Fibroblast of lung (primary cell): ENCODE data around the gene GGT7. TPM values are rescaled to one million over a fixed set of nuclear protein-coding genes. Genes with fewer than 3 reads are reported as not detected.

Source experiments
- DNase-seq, 2 donors: peaks; one replicate each; pipeline versions ENCODE4 v3.0.0 to v3.0.0-alpha.2; 2010; ENCODE audit warnings: low read depth in 2 of 2
- H2AFZ ChIP-seq: 2 replicates; pipeline ENCODE4 v1.5.1; 2012; ENCODE audit warnings: low read length, control low read depth, inconsistent platforms
- H3K27ac ChIP-seq: 2 replicates; pipeline ENCODE4 v1.5.1; 2011; ENCODE audit warnings: low read length, control low read depth; ENCODE audit not compliant: insufficient read depth
- H3K27me3 ChIP-seq: 2 replicates; pipeline ENCODE4 v1.5.1; 2011; ENCODE audit warnings: mild to moderate bottlenecking, low read length; ENCODE audit not compliant: control insufficient read depth, insufficient read depth
- H3K36me3 ChIP-seq: 2 replicates; pipeline ENCODE4 v1.5.1; 2011; ENCODE audit warnings: low read length; ENCODE audit not compliant: control insufficient read depth, insufficient read depth
- H3K4me1 ChIP-seq: 2 replicates; pipeline ENCODE4 v1.5.1; 2011; ENCODE audit warnings: low read length; ENCODE audit not compliant: control insufficient read depth, insufficient read depth; ENCODE audit errors: extremely low read depth
- H3K4me2 ChIP-seq: 2 replicates; pipeline ENCODE4 v1.5.1; 2011; ENCODE audit warnings: low read length, control low read depth; ENCODE audit not compliant: insufficient read depth; ENCODE audit errors: extremely low read depth
- H3K4me3 ChIP-seq, 4 experiments: fragments of 200-600 bp in 1 of 4; sonication (generic) in 1 of 4; replicated peaks in 1 of 4; 2 replicates each; pipeline ENCODE4 v1.5.1; 2011 to 2016; ENCODE audit warnings: low read length in 4 of 4, low read depth in 3 of 4, mild to moderate bottlenecking in 3 of 4, control low read depth in 2 of 4, inconsistent platforms in 1 of 4, mixed read lengths in 1 of 4; ENCODE audit not compliant: insufficient read depth in 1 of 4; ENCODE audit errors: control extremely low read depth in 1 of 4
- H3K79me2 ChIP-seq: 2 replicates; pipeline ENCODE4 v1.5.1; 2012; ENCODE audit warnings: mild to moderate bottlenecking, low read length, inconsistent platforms; ENCODE audit not compliant: control insufficient read depth, insufficient read depth
- H3K9ac ChIP-seq: 2 replicates; pipeline ENCODE4 v1.5.1; 2011; ENCODE audit warnings: mild to moderate bottlenecking, low read length, control low read depth; ENCODE audit not compliant: insufficient read depth
- H3K9me3 ChIP-seq: 2 replicates; pipeline ENCODE4 v1.5.1; 2012; ENCODE audit warnings: low read depth, low read length; ENCODE audit not compliant: control insufficient read depth, insufficient read depth
- H4K20me1 ChIP-seq: 2 replicates; pipeline ENCODE4 v1.5.1; 2011; ENCODE audit warnings: low read length; ENCODE audit not compliant: control insufficient read depth, insufficient read depth; ENCODE audit errors: extremely low read depth
- EZH2 ChIP-seq: IDR thresholded peaks from 2 replicates; pipeline ENCODE4 v1.5.1; 2012; ENCODE audit warnings: low read length, control low read depth, mild to moderate bottlenecking; ENCODE audit errors: missing control alignments
- polyA plus RNA-seq, 2 donors: library from polyadenylated mRNA; depleted of rRNA in 1 of 2; stranded (reverse) in 1 of 2; unstranded in 1 of 2; fragments of >200 nt; gene quantifications; 2 replicates each; pipeline ENCODE4 v1.2.1, GENCODE V29; 2011 to 2012; ENCODE audit warnings: missing spikeins in 1 of 2
- total RNA-seq: library from RNA; depleted of rRNA; stranded (reverse); fragments of >200 nt; gene quantifications from 2 replicates; pipeline ENCODE4 v1.2.1, GENCODE V29; 2014
- TF ChIP-seq, protein P1 (sequence below), 2 donors: IDR thresholded peaks in 1 of 2; conservative IDR thresholded peaks in 1 of 2; 1 replicate in 1 of 2; 2 replicates in 1 of 2; pipeline ENCODE4 v1.5.1; 2011 to 2012; ENCODE audit warnings: low read length in 2 of 2, control low read depth in 1 of 2, inconsistent platforms in 1 of 2, low read depth in 1 of 2, mild to moderate bottlenecking in 1 of 2

The GGT7 gene
- total and polyA plus RNA-seq, 2 donors (not counting 1 experiment from before 2014, with no cell fraction given) = 10.3 to 15.2 TPM

DNA sequence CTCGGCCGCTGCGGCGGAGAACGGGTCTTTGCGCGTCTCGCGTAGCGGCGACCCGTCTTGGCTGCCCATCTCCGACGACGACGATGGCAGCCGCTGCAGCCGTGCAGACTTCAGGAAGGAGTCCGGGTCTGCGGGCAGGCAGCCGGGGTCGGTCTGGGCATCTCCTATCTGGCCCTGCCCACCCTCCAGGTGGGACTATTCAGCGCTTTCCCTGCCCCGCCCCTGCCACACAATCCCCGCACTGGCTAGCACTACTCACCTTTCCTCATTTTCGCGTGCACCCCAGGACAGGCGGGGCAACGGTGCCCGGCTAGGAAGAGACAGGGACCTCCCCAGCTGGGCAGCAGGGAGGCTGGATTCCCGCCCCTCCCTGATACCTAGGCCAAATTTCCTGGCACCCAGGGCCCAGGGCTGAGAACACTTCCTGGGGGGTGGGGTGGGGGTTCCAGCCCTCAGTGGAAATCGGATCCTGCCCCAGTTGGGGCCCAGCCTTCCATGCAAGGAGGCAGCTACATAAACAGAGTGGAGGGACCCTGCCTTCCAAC, 9.2 kb downstream of the GGT7 start:
- H3K79me2 ChIP-seq = no peaks in the 10 kb centered on the region
- no peaks in the 10 kb centered on the region for H3K27me3 ChIP-seq
- no peaks in the 10 kb centered on the region for H3K9me3 ChIP-seq
- no peak overlapping the region for H3K4me3 ChIP-seq
- H3K36me3 ChIP-seq = peaks cover 4% of the 10 kb centered on the region
- no peaks in the 10 kb centered on the region for H4K20me1 ChIP-seq
- no peak overlapping the region for H3K27ac ChIP-seq
- no peak overlapping the region for H2AFZ ChIP-seq
- H3K4me1 ChIP-seq = no peaks in the 10 kb centered on the region
- no peak for TF ChIP-seq EZH2
- TF ChIP-seq, protein P1, sequence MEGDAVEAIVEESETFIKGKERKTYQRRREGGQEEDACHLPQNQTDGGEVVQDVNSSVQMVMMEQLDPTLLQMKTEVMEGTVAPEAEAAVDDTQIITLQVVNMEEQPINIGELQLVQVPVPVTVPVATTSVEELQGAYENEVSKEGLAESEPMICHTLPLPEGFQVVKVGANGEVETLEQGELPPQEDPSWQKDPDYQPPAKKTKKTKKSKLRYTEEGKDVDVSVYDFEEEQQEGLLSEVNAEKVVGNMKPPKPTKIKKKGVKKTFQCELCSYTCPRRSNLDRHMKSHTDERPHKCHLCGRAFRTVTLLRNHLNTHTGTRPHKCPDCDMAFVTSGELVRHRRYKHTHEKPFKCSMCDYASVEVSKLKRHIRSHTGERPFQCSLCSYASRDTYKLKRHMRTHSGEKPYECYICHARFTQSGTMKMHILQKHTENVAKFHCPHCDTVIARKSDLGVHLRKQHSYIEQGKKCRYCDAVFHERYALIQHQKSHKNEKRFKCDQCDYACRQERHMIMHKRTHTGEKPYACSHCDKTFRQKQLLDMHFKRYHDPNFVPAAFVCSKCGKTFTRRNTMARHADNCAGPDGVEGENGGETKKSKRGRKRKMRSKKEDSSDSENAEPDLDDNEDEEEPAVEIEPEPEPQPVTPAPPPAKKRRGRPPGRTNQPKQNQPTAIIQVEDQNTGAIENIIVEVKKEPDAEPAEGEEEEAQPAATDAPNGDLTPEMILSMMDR (conservative IDR thresholded peaks at IDR 0.05 in 1 of 2, IDR thresholded peaks at IDR 0.05 in 1 of 2; ENCODE audit: low read depth in 1 of 2, low read length in 2 of 2) = no peak
- H3K9ac ChIP-seq = no peak overlapping the region
- no peak overlapping the region for H3K4me2 ChIP-seq
- no peak for DNase-seq

DNA sequence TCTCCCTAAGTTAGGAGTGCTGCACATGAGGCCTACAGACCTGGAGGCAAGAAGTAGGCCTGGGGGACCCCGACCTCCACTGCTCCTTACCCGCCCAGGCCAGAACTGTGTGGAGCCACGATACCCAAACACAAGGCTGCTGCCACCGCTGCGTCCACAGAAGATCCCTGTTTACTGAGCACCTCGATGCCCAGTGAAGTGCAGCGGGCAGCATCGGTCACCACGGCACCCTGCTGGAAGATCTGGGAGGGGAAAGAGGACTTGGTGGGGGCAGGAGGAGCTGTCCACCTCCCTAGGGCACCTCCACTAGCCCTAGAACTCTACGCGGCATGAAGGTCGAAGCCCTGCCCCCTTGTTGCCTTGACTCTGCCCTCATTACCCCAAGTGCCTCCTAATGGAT, 9.9 kb downstream of the GGT7 start:
- Histone ChIP-seq H3K9me3 (no peaks in the 10 kb centered on the region), H3K4me1 (no peaks in the 10 kb centered on the region), H3K27ac (no peak overlapping the region), H2AFZ (no peak overlapping the region), H3K9ac (no peak overlapping the region), H4K20me1 (no peaks in the 10 kb centered on the region), H3K4me2 (no peak overlapping the region), H3K79me2 (no peaks in the 10 kb centered on the region), H3K4me3 (no peak overlapping the region), H3K36me3 (peaks cover 4% of the 10 kb centered on the region), H3K27me3 (no peaks in the 10 kb centered on the region)
- DNase-seq = no peak
- no peak for TF ChIP-seq EZH2
- TF ChIP-seq, protein P1 (conservative IDR thresholded peaks at IDR 0.05 in 1 of 2, IDR thresholded peaks at IDR 0.05 in 1 of 2; ENCODE audit: low read depth in 1 of 2, low read length in 2 of 2) = no peak

DNA sequence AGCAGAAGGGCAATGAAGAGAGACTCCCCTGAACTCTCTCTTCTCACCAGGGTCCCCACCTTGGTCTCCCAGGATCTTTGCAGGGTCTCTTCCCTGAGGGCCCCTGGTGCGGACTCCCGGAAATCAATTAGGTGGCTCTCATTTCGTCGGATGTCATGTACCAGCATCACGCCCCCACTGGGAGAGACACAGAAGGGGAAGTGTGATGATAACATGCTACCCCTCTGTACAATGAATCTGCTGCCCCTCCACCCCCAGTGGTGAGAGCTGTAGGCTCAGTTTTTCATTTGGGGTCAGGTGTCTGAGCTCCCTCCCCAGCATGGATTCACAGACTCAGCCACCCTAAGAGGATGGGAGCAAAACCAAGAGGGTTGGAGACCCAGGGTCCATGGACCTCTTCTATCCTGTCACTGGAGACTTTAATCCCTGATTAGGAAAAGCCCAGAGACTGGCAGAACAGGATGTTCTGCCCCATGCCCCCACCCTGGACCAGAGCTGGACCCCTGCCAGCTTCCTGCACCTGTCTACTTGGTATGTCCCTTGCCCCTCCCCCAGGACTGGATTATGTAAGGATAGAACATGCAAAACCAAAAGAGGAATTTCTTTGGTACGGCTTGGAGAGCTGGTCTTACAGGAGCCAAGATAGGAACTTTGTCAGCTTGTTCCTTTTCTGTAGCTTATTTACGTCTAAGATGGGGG, 11.1 kb downstream of the GGT7 start:
- Histone ChIP-seq H3K27ac (no peak overlapping the region), H3K36me3 (peaks cover 6% of the 10 kb centered on the region), H4K20me1 (no peaks in the 10 kb centered on the region), H3K79me2 (no peaks in the 10 kb centered on the region), H3K4me1 (no peaks in the 10 kb centered on the region), H3K4me3 (no peak overlapping the region), H3K9ac (no peak overlapping the region), H2AFZ (no peak overlapping the region), H3K27me3 (no peaks in the 10 kb centered on the region), H3K4me2 (no peak overlapping the region), H3K9me3 (no peaks in the 10 kb centered on the region)
- DNase-seq = no peak
- no peak for TF ChIP-seq EZH2
- TF ChIP-seq, protein P1 (conservative IDR thresholded peaks at IDR 0.05 in 1 of 2, IDR thresholded peaks at IDR 0.05 in 1 of 2; ENCODE audit: low read depth in 1 of 2, low read length in 2 of 2) = no peak
